HG03280 (cell line): ENCODE data around the gene SLC10A4.
"Not testable (repeated sequence)": the region's sequence is repeated elsewhere in the genome, so short reads cannot be mapped to it uniquely, and the experiment has no call there.

ENCODE experiments used
- ATAC-seq: cut with Tn5 transposase; IDR thresholded peaks from one replicate; pipeline ENCODE4 v1.9.1; 2021; ENCODE audit warnings: mild to moderate bottlenecking, moderate library complexity; ENCODE audit not compliant: unreplicated experiment

SLC10A4 gene, protein sequence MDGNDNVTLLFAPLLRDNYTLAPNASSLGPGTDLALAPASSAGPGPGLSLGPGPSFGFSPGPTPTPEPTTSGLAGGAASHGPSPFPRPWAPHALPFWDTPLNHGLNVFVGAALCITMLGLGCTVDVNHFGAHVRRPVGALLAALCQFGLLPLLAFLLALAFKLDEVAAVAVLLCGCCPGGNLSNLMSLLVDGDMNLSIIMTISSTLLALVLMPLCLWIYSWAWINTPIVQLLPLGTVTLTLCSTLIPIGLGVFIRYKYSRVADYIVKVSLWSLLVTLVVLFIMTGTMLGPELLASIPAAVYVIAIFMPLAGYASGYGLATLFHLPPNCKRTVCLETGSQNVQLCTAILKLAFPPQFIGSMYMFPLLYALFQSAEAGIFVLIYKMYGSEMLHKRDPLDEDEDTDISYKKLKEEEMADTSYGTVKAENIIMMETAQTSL

DNA sequence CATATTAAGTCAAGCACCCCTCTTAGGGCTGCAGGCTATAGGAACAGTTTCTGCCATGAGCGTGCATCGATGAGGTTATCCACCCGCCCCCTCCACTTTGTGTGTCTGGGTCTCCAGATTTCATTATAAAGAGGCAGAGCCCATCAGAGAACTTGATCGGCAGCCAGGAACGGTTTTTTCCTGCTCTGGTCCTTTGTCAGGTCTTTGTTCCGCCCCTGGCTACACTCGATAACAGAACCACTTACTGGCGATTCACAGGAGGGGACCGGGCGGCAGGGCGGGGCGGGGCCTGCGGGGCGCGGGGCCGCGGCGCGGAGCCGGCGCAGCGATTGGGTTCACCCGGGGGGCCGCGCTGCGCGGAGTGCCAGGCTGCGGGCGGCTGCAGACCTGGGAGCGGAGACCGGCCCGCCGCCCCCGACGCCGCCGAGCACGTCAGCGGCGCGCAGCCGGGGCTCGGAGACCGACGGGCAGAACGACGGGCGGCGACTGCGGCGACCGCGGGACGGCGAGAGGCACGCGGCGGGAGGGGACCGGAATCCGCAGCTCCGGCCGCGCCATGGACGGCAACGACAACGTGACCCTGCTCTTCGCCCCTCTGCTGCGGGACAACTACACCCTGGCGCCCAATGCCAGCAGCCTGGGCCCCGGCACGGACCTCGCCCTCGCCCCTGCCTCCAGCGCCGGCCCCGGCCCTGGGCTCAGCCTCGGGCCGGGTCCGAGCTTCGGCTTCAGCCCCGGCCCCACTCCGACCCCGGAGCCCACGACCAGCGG is at the start of gene SLC10A4:
TSS of gene SLC10A4 (plus strand) at position 338 of the 771 bp plus-strand sequence. CDS start at position 557, 219 bp downstream.
- ATAC-seq: no peak

DNA sequence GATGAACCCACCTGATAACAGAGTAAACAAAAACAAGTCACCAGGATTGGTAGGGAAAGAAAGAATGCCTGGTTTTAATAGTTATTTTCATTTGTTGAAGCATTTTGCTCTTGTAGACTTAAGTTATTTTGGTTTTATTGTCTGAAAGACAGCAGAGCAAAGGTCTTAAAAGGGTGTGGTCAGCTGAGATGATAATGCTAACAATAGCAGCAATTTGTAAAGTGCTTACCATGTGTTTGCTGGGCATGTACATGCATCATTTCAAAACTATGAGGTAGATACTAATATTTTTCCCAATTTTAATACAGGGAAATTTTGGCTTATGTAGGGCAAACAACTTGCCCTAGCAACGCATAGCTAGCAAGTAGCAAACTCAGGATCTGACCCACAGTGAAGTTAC is 46.8 kb upstream of the SLC10A4 start:
- ATAC-seq: no peak

DNA sequence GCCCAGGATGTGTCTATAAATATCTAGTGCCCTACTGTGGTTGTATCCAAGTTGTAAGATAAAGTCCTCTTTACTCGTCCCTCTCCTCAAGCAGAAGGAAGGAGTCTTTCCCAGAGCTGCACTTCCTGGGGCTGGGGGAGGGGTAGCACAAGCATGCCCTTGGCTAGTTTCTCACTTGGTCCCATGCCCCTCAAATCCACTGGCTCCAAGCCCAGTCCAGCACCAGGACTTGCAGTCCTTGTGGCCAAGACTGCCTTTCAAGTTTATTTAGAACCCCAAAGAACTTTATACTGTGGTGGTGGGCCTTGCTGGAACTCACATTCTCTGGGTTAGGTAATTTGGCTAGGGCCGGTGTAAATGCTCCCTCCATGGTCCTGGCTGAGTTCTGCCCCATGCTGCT is 43.2 kb upstream of the SLC10A4 start:
- ATAC-seq: no peak

DNA sequence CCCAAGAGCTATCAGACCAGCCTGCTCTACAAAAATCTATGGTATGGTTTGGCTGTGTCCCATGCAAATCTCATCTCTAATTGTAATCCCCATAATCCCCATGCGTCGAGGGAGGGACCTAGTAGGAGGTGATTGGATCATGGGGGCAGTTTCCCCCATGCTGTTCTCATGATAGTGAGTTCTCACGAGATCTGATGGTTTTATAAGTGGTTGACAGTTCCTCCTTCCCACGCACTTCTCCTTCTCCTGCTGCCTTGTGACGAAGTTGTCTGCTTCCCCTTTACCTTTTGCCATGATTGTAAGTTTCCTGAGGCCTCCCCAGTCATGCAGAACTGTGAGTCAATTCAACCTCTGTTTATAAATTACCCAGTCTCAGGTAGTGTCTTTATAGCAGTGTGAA is 42.2 kb upstream of the SLC10A4 start:
- ATAC-seq: not testable (repeated sequence)

DNA sequence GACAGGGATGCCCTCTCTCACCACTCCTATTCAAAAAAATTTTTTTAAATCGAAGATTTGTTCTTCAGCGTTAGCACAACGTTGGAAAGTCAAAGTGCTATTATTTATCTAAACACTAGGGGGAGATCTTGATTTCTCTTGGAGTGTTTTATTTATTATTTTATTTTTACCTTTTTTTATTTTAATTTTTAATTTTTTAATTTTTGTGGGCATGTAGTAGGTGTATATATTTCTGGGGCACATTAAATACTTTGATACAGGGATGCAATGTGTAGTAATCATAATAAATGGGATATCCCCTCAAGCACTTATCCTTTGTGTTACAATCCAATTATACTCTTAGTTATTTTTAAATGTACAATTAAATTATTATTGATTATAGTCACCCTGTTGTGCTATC is 37.4 kb upstream of the SLC10A4 start:
- no peak for ATAC-seq

DNA sequence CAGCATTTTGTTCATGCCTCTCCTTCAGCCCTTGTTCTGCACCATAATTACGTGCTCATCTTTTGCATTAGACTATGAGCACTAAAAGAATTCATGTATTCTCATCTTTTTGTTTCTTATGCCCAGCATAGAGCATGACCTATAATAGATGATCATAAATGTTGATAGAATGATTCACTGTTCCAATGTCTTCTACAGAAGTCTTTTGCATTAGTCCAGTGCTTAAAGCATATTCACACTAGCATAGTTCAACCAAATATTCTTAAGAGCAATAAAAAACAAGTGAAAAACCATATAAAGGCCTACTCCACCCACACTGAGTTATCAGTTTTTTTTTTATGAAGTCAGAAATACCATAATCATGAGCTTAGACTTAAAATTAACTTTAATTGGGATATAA is 36.5 kb upstream of the SLC10A4 start:
- no peak for ATAC-seq

DNA sequence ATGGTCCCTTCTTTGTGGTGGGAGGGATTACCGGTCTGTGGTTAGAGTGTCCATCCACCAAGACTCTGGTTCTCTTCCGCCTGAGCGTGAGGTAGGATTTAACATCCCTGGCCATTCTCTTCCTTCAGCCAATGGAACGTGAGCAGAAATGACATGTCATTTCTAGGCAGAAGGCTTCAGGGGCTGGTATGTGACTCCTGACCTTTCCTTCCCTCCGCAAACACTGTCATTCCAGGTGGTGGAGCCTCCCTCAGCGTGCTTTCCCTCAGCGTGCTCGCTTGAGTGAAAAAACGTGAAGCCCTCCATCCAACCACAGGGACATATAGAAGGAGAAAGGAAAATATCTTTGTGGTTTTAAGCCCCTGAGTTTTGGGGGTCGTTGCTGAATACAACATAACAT is 34.0 kb upstream of the SLC10A4 start:
- ATAC-seq: no peak

DNA sequence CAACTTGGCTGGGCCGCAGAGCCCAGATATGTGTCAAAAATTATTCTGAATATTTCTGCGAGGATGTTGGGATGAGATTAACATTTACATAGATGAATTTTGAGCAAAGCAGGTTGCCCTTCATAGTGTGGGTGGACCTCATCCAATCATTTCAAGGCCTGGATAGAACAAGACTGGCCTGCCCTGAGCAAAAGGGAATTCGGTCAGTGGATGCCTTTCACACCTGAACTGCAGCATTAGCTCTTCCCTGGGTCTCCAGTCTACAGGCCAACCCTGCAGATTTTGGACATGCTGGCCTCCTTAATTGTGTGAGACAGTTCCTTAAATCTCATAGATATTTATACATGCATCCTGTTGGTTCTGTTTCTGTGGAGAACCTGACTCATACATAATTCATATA is 32.4 kb upstream of the SLC10A4 start:
- no peak for ATAC-seq

DNA sequence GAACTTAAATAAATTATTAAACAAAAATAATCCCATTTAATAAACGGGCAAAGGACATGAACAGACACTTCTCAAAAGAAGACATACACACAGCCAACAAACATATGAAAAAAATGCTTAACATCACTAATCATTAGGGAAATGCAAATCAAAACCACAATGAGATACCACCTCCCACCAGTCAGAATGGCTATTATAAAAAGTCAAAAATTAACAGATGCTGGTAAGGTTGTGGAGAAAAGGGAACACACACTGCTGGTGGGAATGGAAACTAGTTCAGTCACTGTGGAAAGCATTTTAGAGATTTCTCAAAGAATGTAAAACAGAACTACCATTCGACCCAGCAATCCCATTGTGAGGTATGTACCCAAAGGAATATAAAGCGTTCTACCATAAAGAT is 31.5 kb upstream of the SLC10A4 start:
- ATAC-seq: not testable (repeated sequence)

DNA sequence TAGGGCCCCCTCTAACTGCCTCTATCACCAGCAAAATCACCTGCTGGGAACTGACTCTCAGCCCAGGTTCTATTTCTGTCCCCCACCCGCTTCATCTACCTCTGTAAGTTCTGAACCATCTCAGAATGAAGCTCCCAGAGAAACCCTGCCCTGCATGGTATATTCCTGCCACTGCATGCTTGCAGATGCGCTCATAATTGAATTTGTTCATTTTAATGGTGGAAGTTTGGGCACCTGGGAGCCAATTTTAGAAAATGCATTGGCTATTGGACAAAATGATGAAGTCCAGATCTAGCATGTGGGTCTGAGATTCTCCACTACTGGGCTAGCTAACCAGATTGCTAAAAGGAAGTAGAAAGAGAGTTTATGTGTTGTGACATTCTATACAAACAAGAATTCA is 28.6 kb upstream of the SLC10A4 start:
- no peak for ATAC-seq

DNA sequence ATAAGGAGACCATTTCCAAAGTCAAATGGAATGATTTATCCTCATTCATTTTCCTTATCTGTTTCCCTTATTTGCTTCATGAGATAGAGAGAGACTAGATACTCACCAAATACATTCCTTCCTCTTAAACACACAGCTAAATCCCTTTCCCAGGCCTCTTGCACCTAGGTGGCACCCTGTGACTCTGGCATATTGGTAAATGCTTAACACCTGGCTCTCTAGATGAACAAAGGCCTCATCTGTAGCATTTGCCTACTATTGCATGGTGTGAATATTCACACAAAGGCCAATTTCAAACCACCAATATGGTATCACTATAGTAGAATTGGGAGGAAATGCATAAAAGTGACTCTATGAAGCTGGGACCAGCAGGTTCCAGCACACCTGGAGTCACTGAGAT is 22.1 kb upstream of the SLC10A4 start:
- ATAC-seq: no peak

DNA sequence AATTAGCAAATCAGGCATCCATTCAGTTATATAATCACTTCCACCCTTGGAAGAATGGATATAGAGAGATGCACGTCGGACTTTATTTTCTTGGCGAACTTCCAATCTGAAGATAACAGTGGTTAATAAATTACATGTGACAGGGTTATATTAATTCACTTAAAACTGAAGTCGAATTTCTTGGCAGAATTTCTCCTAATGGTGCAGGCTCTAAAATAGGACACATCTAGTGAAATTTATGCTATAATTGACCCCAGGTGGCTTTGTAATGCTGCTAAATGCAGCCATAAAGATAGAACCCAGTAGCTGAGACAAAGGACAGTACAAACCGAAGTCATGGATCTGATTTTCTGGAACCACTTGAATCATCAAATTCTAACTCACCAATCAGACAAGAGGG is 20.8 kb upstream of the SLC10A4 start:
- no peak for ATAC-seq

DNA sequence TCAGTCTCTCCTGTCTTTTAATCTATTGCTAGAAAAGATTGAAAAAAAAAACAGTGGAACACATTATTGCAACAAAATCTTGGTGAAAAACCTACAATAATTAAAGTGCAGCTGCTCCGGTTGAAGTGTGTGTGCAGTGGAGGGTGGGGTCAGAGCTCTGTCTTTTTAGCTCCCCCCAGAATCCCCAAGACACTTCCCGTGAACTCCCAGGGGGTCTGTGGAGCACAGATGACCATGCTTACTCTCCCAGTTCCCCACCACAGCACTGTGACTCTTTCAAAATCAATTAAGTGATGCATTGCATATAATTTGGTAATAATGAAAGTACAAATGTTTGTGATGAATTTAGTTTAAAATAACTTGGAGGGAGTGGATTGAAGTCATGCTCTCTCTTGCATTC is 15.7 kb upstream of the SLC10A4 start:
- no peak for ATAC-seq

DNA sequence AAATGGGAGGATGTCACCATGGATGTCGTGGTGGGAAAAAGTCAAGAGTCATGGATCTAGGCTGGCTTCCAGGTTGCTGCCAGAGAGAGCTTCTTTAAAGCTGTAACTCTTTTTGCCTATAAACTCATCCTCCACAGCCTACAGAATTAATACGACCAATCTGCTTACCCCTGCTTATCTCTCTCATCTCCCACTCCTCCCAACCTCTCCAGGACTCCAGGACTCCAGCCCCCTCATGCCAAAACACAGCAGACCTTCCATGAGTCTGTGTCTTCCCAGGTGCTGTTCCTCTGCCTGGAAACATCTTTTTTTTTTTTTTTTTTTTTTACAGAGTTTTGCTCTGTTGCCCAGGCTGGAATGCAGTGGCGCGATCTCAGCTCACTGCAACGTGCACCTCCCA is 15.3 kb upstream of the SLC10A4 start:
- no peak for ATAC-seq

DNA sequence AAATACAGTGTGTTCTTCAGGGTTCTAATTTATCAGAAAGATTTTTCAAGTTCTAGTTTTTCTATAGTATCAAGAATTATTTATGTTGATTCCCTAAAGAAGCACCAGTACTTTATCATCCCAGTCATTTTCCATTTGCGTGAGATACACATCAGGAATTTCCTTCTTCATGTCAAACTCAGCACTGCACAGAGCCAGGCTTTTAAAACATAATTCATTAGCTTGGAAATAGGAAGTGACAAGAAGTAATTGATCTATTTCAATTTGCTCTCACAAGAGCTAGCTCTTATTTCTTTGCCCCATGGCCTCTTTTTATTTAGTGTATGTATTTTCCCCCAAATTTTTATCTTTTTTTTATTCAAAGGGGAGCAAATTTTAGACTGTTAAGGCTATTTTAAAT is 13.0 kb upstream of the SLC10A4 start:
- no peak for ATAC-seq

DNA sequence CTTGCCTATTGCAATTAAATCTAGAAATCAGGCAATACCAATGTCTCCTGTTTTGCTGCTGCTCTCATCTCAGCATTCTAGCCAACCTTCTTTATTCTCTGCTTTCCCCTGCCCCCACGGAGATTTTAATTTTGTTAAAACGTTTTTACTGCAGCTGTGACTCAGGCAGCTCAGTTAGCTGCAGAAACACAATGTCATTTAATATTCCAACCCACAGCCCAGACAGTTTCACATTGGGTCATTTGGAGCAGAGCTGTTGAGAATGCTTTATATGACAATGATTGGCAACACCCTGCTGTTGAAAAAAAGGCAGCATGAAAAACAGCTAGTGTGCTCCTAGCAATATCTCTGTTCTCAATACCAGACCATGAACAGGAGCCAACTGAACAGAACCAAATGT is 12.6 kb upstream of the SLC10A4 start:
- no peak for ATAC-seq

DNA sequence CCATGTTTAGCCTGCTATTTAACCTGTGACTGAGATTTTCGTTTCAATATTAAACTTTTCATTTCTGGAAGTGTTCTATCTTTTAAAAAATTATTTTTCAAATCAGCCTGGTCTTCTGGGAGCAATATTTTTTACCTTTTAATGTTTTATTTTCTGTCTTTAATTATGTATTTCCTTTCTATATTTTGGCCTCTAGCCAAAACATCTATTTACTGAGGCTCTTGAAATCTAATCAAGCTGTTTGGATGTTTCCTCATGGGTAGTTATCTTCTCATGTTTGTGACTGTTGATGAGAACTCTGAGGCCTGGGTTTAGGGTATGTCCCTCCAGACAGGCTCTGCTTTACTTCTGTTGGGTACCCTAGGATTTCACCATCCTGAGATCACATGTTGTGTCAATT is 10.3 kb upstream of the SLC10A4 start:
- no peak for ATAC-seq

DNA sequence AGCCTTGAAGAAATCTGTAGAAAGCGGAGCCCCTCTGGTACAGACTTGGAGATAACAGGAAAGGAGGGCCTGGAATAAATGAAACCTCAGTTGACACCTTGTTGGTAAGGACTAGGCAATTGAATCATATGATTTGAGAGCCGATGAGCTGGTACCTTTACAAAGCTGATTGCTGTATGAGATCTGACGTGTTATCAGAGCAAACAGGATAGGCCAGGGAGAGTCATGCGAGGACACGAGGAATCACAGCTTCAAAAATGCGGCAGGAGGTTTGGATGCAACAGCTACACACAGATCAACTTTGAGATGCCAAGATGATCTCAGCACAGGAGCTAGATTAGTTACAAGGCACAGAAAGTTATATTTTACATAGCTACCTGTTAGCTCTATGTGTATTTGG is 7.4 kb upstream of the SLC10A4 start:
- no peak for ATAC-seq

DNA sequence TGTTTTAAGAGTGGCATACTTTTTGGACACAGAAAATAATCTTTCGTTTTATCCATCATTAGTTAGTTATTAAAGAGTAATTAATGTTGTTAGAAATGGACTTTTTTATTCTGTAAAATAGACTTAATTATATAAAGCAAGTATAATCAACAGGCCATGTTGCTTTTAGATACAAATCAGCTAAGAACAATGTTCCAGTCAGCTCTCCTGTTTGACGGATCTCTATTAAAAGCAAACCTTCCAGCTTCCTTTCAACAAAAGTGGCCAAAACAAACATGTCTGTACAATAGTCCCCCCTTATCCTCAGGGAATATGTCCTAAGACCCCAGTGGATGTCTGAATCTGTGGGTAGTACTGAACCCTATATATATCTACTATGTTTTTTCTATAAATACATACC is 4.9 kb upstream of the SLC10A4 start:
- ATAC-seq: no peak

DNA sequence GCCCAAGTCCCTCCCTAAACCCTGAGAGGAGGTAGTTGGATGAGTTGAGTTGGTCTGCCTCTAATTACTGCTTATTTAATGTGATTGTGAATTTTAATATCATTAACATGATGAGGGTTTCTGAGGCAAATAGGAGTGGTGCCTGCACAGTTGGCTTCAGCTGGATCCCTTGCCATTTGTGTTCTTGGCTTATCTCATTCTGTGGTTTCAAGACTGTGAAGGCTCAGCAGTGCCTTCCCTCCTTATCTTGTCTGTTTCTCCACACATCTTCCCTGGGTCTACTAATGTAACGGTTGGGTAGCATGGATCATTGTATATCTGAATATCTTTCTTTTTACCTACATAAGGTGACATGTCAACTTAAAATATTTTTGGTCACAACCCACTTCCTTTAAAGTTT is 1.6 kb upstream of the SLC10A4 start:
- ATAC-seq: no peak

DNA sequence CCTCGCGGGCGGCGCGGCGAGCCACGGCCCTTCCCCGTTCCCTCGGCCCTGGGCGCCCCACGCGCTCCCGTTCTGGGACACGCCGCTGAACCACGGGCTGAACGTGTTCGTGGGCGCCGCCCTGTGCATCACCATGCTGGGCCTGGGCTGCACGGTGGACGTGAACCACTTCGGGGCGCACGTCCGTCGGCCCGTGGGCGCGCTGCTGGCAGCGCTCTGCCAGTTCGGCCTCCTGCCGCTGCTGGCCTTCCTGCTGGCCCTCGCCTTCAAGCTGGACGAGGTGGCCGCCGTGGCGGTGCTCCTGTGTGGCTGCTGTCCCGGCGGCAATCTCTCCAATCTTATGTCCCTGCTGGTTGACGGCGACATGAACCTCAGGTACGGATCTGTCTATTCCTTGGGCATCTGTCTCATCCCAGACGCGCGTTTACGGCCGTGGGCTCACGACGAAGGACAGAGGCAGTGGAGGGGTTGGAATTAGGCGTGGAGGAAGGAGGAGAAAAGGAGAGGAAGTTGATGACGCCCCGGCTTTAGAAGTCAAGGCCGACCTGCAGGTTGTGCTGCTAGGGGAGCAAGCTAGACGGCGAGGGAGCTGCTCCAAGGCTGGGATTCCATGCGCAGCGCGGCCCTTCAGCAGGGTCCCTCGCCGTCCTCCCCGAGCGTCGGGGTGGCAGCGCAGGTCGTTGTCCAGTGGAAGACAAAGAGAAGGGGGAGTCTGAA is 792 bp downstream of the SLC10A4 start:
- ATAC-seq: no peak
